Measurements from ENCODE around the gene ALDH3A1.

ALDH3A1 gene

GRCh38 chr17:19702217-19702641 lies 45.9 kb downstream of the ALDH3A1 start:
- no peak for DNase-seq

Data from activated gamma-delta T cell treated with Interleukin-2 at 50 U/mL for 16 hours (primary cell).